HuH-7.5 (cell line): ENCODE measurements around the gene DOK3.

Experiments used
- DNase-seq: peaks from one replicate; pipeline ENCODE4 v3.0.0; 2011; ENCODE audit warnings: low spot score

The DOK3 gene

DNA sequence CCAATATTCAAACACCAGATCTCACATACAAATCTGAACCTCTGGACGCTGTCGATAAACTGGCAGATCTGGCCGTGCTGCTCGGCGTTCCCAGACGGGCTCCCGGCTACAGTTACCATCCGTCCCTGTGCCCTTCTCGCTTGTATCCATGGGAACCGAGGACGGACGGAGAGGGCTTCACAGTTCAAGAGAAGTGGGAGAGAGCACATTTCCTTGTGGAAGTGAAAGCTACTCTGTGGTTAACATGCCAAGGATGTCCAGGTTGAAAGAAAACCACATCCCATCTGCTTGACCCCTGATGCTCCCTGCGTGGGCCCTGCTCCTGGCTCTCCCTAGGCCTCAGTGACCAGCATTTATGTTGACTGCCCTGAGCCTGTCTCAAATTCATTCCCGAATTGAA lies 29.9 kb downstream of the DOK3 start:
- no peak for DNase-seq

GRCh38 chr5:177478711-177479646 lies 30.6 kb downstream of the DOK3 start:
- DNase-seq: no peak

GRCh38 chr5:177477701-177478477 lies 31.7 kb downstream of the DOK3 start:
- DNase-seq: no peak

DNA sequence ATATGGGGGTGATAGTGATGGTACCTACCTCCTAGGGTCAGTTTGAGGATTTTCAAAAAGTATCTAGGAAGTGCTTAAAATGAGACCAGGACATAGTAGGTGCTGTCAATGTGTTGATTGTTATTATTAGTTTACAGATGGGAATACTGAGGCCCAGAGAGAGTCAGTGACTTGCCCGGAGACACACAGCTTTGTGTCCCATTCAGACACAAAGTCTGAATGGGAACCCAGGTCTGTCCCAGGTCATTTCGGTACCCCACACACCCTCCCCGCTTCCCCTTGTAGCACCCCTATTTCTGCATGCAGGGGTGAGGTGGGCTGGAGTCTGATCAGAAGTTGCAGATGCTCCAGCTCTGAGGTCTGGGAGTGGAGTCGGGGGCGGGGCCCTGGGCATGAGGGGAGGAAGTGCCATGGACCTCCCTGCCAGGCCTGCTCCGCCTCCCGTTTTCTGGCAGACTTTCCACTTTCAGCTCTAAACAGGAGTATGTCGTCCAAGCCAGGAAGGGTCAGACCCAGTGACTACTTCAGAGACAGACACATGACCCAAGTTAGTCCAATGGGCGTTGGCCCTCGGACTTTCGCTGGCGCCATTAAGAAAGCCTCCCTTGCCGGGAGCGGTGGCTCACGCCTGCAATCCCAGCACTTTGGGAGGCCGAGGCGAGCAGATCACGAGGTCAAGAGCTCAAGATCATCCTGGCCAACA lies 32.9 kb downstream of the DOK3 start:
- no peak for DNase-seq

DNA sequence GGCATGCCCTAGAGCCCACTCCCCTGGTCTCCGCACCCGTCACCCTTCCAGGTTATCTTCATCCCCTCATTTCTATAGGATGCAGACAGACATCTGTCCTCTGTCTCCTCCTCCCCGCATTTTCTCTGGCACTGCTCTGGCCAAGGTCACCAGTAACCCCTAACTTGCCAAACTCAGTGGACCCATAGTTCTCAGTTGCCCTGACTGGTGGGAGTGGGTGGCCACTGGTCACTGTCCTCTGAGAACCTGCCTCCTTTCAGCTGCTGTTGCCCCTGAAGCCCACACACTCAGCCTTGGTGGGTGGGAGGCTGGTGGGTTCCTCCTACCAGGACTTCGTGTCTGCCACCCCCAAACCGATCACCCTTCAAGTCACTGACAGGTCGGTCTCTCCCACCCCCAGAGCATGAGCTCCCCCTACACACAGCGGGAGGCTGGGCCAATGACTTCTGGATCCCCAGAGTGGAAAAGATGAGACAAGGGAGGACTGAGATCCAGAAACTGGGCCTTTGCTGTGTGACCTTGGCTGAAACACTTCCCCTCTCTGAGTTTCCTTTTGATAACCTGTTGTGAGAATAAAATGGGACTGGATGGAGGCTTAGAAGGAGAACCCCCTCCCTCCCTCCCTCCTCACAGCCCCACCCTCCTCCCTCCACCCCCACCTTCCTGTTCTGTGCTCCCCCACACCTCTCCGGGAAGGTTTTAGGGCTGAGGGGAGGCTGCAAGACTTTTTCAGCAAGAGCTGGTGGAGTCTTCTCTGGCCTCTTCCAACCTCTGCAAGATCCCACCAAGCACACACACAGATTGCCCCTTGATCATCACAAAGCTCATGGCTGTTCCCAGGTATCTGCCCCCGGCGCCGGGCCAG lies 33.8 kb downstream of the DOK3 start:
- DNase-seq: no peak

DNA sequence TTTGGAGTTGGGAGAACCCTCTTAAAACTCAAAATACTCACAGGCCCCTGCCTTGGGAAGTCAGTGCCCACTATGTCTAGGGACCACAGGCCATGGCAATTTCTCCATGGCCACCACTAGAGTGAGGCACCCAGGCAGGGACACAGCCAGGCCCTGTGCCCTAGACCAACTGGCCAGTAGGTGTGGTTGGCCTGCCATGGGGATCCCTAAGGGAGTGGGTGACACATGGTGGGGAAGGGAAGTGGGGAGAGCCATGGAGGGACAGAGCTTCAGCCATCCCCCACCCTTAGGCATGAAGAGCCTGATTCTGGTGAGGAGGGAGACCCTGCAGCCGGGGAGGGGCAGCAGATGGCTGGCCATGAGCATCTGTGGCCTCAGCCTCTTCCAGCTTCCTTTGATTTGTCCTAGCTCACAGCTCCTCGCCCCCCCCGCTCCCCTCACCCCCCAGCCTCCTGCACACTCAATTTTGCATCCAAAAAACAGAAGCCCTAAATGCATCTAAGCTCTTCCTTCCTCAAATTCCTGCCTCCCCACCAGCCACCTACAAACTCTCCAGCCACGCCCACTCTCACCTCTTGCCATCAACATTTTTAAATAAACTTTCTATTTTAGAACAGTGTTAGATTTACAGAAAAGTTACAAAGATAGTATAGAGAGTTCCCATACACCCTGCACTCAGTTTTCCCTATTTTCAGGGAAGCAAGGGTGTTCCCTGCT lies 34.6 kb downstream of the DOK3 start:
- no peak for DNase-seq

DNA sequence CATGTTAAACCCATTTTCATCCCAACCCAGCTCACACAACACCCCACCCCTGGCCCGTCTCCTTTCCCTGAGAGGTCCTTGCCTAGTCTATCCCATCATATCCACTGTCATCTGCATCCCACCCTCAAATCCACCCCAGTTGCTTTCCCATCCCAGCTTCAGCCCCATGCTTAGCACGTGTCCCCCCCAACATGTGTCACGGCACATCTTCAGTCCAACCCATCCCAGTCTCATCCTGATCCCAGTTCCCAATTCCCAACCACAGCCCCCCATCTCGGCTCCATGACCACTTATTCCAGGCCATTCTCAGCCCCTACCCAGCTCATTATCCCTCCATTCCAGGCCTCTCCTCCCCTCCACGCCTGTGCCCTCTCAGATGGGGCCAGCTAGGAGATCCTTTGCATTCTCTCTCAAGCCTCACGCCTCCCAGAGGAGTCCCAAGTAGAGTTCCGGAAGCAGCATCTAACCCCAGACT lies 35.6 kb downstream of the DOK3 start:
- no peak for DNase-seq

DNA sequence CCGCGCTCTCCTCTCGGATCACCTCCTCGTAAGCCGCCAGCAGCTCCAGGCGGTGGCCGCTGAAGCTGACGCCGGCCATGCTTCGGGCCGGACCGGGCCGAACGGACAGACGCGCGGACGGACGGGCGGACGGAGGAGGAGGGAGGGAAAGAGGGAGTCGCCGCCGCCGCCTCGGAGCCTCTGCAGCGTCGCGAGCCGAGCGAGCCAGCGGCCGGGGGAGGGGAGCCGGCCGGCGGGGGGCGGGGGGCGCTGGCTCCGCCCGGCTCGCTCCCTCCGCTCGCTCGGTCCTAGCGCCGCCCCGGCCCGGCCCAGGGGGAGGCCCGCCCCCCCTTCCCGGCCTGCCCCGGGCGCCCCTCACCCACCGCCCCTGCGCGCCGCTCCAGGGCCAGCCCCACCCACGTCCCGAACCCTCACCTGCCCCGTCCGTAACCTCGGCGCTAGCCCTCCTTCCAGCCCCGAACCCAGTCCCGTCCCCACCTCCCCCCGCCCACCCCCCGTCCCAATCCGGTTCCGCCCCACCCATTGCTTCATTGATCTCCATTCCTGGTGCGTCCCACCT lies 36.1 kb downstream of the DOK3 start, which contains the start of gene DBN1:
Gene DBN1 (minus strand): TSS at position 192 of the 559 bp plus-strand sequence. CDS start 113 bp downstream, at position 79.
- DNase-seq: peak; percentile 92

DNA sequence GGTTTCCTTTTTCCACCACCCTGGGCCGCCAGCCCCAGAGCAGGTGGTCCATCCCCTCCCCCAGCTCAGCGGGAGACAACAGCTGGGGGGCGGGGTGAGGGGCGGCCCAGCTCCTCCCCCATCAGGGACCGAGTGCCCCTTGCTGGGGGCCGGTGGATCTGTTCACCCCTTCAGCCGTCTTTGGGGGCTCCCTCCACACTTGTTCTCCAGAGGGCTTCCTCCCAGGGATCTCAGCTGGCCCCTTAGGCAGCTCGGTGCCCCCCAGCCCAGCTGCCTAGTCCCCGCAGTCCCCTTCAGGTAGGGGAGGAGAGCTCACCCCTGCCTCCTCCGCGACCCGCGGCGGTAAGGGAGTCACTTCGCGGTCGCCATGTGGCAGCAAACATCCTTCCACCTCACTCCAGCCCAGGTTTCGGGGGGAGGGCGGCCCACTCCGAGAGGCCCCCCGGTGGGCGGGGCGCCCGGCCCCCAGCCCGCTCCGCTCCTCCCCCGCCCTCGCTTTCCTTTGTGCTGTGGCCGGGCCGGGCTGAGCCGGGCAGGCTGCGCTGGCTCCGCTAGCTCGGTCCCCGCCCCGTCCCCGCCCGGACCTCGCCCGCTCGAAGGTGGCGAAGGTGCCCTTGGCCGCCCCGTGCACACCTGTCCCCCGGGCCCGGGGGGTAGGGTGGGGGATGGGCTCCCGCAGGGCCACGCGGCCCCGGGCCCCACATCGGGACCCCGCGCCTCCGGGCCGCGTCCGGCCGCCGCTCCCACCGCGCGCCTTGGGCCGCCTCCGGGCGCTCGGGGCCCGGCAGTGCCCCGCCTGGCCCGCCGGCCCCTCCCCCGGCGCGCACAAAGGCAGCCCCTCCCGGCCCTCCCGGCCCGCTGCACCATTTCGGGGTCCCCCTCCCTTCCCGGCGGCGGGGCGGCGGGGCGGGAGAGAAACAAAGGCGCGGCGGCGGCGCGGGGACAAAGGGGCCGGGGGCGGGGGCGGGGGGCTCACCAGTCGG lies 36.9 kb downstream of the DOK3 start:
- DNase-seq: peak; percentile 86

DNA sequence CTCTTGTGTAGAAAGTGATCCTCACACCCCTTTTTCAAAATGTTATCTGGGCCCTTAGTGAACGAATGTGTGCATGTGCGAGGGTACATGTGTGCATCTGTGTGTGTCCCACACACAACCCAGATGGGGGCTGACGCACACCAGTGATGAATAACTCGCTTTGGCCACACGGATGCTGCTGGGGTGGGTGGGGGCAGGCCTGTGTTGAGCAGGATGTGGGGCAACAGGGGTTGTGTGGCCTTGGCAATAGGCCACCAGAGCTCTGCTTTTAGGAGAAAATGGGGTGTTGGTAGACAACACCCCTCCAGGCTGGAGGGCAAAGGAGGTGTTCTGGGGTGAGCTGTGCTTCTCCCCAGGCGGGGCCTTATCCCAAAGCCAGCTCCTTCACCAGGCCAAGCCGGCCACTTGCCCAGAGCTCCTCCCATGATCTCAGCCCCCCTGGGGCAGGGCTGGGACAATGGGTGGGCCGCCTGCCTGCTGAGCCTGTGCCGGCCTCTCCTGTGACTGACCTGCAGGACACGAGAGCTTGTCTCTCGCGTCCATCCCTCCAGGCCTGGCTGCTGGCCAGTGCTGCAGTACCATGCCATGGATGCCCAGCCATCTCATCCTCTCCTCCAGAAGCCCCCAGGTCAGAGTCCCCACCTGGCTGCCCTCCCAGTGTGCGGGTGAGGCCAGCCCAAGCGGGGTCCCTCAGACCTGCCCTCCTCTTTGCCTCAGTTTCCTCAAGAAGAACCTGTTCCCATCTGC lies 37.8 kb downstream of the DOK3 start:
- DNase-seq: no peak

DNA sequence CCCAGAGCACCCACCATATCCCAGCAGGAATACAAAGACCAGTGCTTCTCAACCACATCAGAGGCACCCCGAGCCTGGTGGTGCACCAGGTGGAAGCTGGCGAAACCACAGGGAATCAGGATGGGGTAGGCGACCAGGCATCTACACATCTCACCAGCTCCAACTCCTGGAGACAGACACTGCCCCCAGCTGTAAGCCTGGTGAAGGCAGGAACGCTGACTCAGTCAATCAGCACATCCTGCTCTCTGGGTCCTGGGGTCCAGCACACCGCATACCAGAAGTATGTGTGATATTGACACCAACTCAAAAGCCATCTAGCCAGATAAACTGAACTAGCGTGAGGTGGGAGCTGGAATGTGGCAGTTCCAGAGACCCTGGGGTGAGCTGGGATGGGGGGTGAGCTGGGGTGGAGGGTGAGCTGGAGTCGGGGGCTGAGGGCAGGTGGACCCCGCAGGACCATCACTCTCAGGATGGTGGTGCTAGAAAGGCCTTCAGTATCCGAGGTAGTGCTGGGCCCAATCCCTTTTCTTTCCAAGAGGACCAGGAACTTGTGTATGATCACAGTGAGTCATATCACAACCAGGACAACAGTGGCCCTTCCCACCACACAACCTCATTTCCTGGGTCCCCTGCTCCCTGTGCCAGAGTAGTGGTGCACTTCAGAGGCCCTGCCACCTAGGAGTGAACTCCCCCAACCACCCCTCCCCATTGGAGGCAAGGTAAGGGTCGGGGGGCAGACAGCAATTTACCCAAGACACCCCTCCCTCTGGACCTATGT lies 38.7 kb downstream of the DOK3 start:
- no peak for DNase-seq

- DNase-seq: no peak
Measured at GRCh38 chr5:177469750-177470525, 39.7 kb downstream of the DOK3 start.

DNA sequence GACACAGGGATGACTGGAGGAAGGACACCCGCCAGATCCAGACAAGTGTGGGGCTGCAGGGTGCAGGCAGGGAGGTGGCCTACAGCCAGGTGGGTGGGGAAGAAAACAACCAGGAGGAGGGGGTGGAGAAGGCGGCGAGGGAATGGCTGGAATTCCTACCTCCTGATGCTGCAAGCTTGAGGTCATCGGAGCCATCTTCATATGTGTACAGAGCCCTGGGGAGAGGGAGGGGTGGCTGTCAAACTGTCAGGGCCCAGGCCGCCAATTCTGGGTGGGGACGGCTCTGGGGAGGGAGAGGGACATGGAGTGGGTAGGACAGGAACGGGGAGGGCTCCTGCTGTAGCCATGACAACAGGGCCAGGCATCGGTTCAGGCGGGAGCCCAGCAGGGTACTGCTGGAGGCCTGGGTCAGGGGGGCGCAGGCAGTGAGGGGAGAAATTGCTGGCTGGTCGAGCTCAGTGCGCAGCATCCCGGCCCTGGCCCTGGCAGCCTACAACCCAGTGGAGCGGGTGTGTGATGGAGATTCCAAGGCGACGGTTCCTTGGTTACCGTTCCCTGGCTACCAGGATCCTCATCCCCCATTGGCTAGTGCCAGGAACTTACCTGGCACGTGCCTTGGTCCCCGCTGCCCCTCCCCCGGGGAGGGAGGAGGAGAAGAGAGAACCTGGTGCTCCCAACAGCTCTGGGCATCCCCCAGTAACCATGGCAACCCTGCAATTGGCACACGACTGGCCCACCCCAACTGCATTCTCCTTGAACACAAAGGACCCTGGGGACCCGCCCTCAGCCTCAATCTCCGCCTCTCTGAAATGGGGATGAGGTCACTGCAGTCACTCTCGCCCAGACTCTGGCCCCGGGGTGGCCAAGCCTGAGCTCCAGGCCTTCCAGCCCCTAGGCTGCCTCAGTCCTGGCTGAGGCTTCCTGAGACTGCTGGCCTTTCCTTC lies 40.7 kb downstream of the DOK3 start:
- DNase-seq: no peak

GRCh38 chr5:177468329-177468684 lies 41.3 kb downstream of the DOK3 start:
- no peak for DNase-seq

DNA sequence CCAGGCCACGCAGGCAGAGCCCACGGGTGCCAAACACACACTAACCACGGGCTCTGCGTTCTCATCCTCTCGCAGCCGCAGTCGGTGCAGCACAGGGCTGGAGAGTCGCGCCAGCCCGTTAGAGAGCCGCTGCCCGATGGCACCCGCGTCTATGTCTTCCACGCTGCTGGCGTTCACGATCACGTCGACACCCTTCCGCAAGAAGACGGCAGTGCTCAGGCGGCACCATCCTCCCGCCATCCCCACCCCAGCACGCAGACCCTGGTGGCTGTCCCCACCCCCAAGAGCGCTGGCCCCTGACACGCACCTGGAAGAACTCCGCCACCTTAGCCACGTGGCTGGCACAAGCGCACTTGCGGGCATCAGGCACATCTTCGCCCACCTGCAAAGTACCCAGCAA lies 42.2 kb downstream of the DOK3 start:
- no peak for DNase-seq

DNA sequence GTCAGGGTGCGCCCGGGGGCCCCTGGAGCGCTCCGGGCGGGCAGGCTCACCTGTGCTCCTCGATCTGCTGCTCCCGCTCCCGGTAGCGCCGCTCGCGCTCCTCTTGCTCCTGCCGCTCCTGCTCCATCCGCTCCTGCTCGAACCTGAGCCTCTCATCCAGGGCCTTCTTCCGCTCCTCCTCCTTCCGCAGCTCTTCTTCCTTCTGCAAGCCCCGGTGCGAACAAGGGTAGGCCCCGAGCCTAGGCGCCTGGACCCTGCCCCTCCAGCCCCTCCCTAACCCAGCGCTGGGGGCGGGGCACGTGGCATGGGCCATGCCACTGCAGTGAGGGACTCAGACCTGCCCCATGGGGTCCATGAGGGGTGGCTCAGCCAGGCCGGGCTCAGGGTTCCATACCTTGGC lies 42.8 kb downstream of the DOK3 start:
- no peak for DNase-seq
